Daoy (cell line): Measurements from ENCODE around the gene DCAF5. TPM values are rescaled to one million over a fixed set of nuclear protein-coding genes. Genes with fewer than 3 reads are reported as not detected.
"Not testable (repeated sequence)": the region's sequence is repeated elsewhere in the genome, so short reads cannot be mapped to it uniquely, and the experiment has no call there.

ENCODE experiments used
- DNase-seq: peaks from one replicate; pipeline ENCODE4 v3.0.0-alpha.2; 2015; ENCODE audit warnings: low read depth
- total RNA-seq: library from RNA; depleted of rRNA; stranded (reverse); fragments of >200 nt; shearing (Covaris generic); gene quantifications from 2 replicates; pipeline ENCODE4 v1.2.3, GENCODE V29; 2014

DCAF5 gene
- total RNA-seq, 1 experiment from 2014 or later = 9.7 TPM

GRCh38 chr14:69096781-69097475 is 56.0 kb downstream of the DCAF5 start:
- DNase-seq = no peak

GRCh38 chr14:69096246-69096645 is 56.7 kb downstream of the DCAF5 start:
- DNase-seq = no peak

GRCh38 chr14:69094481-69094880 is 58.4 kb downstream of the DCAF5 start:
- no peak for DNase-seq

- peak; percentile 16 for DNase-seq
Measured at GRCh38 chr14:69093631-69094421, 59.1 kb downstream of the DCAF5 start.

- DNase-seq = no peak
Measured at GRCh38 chr14:69092840-69093422, 60.0 kb downstream of the DCAF5 start.

- DNase-seq = no peak
Measured at GRCh38 chr14:69091695-69092094, 61.2 kb downstream of the DCAF5 start.

- no peak for DNase-seq
Measured at GRCh38 chr14:69091006-69091405, 61.9 kb downstream of the DCAF5 start.

- DNase-seq = peak; percentile 46
Measured at GRCh38 chr14:69090187-69090789, 62.6 kb downstream of the DCAF5 start.

- DNase-seq = no peak
Measured at GRCh38 chr14:69089046-69089445, 63.9 kb downstream of the DCAF5 start.

- DNase-seq = no peak
Measured at GRCh38 chr14:69088586-69088985, 64.3 kb downstream of the DCAF5 start.

GRCh38 chr14:69087061-69087461 is 65.9 kb downstream of the DCAF5 start:
- DNase-seq = no peak

- no peak for DNase-seq
Measured at GRCh38 chr14:69086537-69086936, 66.4 kb downstream of the DCAF5 start.

- DNase-seq = no peak
Measured at GRCh38 chr14:69084023-69084422, 68.9 kb downstream of the DCAF5 start.

GRCh38 chr14:69083181-69083580 is 69.7 kb downstream of the DCAF5 start:
- DNase-seq = no peak

GRCh38 chr14:69081271-69081670 is 71.6 kb downstream of the DCAF5 start:
- DNase-seq = no peak

- no peak for DNase-seq
Measured at GRCh38 chr14:69079747-69080146, 73.2 kb downstream of the DCAF5 start.

- peak; percentile 58 for DNase-seq
Measured at GRCh38 chr14:69079188-69079742, 73.7 kb downstream of the DCAF5 start.

- DNase-seq = peak; percentile 73
Measured at GRCh38 chr14:69077841-69078240, 75.1 kb downstream of the DCAF5 start.

- not testable (repeated sequence) for DNase-seq
Measured at GRCh38 chr14:69077185-69077584, 75.7 kb downstream of the DCAF5 start.

- no peak for DNase-seq
Measured at GRCh38 chr14:69076341-69076740, 76.6 kb downstream of the DCAF5 start.

- no peak for DNase-seq
Measured at GRCh38 chr14:69073915-69074314, 79.0 kb downstream of the DCAF5 start.

- DNase-seq = no peak
Measured at GRCh38 chr14:69073429-69073828, 79.5 kb downstream of the DCAF5 start.
